Activated CD4-positive, alpha-beta T cell treated with anti-CD3 and anti-CD28 coated beads, Interleukin-2, Interleukin-4, amounts not matched to agents 100 ng/mL and 50 ng/mL, durations not matched to agents 16 hours and 8 hours (primary cell): Measurements from ENCODE around the gene MAB21L1.

Experiments used
- DNase-seq: peaks from one replicate; pipeline ENCODE4 v3.0.0-alpha.2; 2020; ENCODE audit warnings: low spot score

The MAB21L1 gene

GRCh38 chr13:35479706-35480105, 3.2 kb upstream of the MAB21L1 start:
- DNase-seq: no peak

GRCh38 chr13:35479038-35479492, 2.6 kb upstream of the MAB21L1 start:
- no peak for DNase-seq

DNA sequence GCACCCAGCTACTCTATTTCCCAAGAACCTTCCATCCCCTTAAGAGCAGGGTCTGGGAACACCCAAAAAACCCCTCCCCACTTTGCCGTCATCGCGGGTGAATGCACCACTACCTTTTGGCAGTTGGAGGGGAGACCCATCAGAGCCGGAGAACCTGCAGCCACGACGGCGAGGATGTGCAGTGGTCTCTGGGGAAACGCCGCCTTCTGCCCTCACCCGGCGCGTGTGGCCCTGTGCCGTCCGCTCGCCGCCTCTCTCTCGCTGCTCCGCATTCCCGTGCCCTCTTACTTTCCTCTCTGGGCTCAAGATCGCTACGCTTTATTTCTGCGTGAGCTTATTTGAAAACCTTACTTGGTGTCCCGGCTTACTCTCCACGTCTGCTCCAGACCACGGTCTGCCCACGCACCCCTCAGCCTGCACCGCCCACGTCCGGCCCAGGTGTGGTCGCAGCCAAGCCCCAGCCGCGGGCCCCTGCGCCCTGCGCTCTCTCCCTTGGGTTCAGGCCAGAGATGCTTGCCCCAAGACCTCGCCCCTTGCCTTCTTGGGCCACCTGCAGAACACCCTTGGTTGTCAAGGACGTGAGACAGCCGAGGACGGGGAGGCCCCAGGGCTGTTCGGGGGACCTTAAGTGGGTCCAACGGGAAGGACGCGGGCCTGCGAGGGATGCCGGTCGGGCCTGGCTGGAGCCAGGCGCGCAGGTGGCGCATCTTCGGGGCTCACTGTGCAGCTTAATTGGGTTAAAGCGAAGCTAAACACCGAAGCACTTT, 2.0 kb upstream of the MAB21L1 start:
- DNase-seq: no peak

DNA sequence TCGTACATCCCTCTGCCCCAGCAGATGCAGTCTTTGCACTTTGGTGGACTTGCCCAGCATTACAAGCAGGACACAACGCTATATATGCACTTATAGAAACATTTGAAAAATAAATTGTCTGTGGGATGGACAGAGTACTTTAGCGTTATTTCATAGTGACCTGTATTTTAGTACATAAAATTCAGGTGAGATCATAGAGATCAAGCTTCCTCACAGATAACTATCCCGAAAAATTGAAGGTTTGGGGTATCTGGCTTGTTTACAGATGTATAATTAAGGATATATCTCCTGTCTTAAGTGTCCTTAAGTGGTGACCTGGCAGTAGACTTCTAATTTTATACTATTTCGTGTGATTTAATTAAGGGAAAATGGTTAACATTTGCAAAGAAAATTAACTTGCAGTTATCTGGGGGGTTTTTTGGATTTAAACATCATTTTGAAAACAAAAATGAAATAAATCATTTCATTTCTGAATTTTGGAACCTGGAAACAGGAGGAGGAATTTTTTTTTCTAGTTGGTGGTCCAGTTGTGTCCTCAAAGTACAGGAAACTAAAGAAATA, 977 bp upstream of the MAB21L1 start:
- DNase-seq: no peak

DNA sequence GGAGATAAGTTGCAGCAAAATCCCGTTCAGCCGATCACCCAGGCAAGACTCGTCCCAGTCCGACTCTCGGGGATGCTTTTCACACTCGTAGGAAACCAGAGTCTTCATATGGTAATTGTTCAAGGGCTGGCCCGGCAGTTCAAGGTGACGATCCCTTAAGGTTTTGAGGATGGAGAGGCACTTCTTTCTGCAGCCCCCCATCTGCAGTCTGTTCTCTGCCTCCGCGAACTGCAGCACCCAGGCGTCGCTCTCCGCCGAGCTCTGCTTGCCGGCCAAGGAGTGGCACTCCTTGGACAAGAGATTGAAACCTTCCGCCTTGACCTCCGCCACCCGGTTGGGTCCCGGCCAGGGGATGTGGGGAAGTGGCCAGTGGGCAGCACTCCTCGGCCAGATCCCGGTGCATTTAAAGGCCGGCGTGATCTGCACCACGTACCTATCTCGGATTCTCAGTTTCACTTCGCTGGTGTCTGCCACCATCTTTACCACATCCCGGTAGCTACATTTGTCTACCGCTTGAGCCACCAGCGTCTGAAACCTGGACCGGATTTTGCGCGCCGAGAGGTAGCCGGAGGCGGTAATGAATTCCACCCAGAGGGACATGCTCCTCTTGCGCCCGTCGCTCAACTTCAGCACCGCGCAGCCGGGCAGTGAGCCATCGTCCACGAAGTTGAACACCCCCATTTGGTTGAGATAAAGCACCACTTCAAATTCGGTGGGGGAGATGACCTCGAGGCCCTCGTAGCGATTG, 1.1 kb downstream of the MAB21L1 start:
- no peak for DNase-seq

- DNase-seq: no peak
Measured at GRCh38 chr13:35474496-35475211, 1.8 kb downstream of the MAB21L1 start.

DNA sequence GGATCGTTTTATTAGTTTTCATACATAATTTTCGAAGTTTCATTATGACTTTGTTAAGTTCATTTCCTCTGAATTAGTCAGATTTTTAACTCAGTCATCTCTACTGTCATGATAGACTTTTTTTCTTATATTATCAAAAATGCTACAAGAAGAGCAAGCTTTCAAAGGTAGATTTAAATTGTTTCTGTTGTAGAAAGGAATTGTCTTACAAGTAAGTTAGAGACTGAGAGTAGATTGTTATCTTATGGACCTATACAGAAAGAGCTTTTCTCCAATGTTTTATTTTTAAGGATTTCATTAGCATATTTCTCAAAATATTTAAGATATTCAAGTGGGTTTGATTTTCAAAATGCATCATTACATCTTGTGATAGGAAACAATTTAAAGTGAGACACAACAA, 2.7 kb downstream of the MAB21L1 start:
- no peak for DNase-seq

DNA sequence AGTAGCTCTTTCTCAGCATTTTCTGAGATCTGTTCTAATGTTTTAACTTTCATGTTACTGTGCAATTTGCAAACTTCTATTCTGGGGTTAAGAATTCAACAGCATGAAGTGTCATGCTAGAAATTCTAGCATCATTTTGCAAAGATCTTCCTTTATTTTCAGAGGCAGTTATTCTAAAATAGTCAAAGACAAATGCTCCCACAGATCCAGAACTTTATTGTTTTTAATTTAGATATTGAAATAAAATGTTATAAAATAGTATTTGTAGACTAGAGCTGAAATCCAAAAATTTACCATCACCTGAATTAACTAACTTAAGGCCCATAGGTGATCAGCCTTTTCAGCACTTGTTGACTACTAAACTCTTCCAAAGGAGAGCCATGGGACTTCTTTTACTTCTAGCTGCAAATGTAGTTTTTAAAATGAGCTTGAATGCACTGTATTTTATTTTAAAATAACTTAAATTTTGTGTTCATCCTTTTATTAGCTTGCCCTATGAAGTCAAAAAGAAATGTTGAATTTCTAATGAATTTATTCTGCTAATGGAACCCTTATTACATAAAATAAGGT, 3.2 kb downstream of the MAB21L1 start:
- no peak for DNase-seq

GRCh38 chr13:35472323-35472881, 4.1 kb downstream of the MAB21L1 start:
- no peak for DNase-seq

GRCh38 chr13:35471706-35472322, 4.7 kb downstream of the MAB21L1 start:
- no peak for DNase-seq

- DNase-seq: no peak
Measured at GRCh38 chr13:35470671-35471661, 5.5 kb downstream of the MAB21L1 start.

GRCh38 chr13:35469806-35470525, 6.5 kb downstream of the MAB21L1 start:
- DNase-seq: no peak

DNA sequence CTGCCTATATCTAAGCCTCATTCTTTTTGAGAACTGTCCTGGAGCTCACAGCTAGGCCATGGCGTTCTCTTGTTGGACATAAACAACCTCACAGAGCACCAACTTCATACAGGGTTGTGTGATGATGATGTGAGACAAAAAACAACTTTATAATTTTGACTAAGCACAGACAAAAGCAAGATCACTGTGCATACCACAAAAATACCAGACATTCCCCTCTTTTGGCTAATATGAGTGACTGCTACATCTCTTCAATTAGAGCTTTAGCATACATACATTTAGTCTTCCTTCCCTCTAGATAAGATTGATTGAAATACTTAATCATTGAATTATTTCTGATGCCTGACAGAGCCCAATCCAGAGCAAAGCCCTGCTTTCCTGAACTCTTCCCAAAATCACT, 8.3 kb downstream of the MAB21L1 start:
- DNase-seq: no peak

DNA sequence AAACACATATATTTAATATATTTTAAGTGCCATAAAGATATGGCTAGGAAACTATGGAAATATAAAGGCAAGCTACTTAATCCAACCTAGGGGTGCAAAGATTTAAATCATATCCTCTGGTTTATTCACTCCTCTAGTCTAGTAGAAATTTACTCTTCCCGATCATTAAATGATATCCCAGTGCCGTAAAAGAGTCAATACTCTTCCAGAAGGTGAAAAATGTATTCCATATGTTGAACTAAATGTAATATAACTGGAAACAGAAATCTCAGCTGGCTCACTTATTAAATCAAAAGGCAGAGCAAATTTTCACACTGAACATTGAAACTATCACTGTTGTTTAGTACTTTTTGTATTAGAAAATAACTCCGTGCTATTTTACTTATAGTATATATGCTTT, 11.1 kb downstream of the MAB21L1 start:
- no peak for DNase-seq

GRCh38 chr13:35460061-35460460, 16.4 kb downstream of the MAB21L1 start:
- no peak for DNase-seq

DNA sequence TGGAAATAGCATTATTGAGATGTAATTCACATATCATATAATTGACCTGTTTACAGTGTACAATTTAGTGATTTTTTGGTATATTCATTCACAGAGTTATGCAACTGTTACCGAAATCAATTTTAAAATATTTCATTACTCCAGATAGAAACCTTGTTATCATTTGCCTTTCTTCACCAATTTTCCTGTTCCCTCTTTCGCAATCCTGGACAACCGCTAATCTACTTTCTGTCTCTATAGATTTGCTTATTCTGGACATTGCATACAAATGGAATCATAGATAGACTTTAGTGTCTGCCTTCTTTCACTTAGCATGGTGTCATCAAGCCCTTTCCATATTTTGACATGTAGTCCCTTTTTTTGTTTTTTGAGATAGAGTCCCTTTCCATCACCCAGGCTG, 19.2 kb downstream of the MAB21L1 start:
- DNase-seq: no peak

DNA sequence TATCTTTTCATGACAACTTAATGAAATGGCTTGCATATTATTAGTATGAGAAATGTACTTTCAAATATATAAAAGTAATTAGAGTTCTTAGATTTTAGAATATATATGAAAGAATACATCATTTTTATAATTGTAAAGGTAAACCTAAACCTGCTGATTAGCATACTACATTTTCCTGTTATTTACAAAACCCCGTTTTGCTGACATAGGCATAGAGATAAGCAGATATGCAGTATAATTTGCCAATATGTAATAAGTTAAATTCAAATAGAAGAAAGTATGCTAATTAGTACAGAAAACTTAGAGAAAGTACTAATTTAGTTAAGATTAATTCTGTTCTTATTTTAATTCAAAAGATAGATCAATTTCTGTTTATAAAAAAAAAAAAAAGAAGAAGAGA, 21.5 kb downstream of the MAB21L1 start:
- no peak for DNase-seq

GRCh38 chr13:35449821-35450220, 26.7 kb downstream of the MAB21L1 start:
- no peak for DNase-seq

GRCh38 chr13:35448465-35448864, 28.0 kb downstream of the MAB21L1 start:
- no peak for DNase-seq
